Panc1 (cell line): ENCODE data around the gene R3HDML.

Source experiments
- POLR2AphosphoS5 ChIP-seq: IDR thresholded peaks from 2 replicates; pipeline ENCODE4 v1.6.1; 2012; ENCODE audit warnings: mild to moderate bottlenecking, low read depth, low read length, moderate library complexity
- SIN3A ChIP-seq: IDR thresholded peaks from 2 replicates; pipeline ENCODE4 v1.6.1; 2012; ENCODE audit warnings: low read depth, mild to moderate bottlenecking, low read length, moderate library complexity, borderline replicate concordance; ENCODE audit not compliant: insufficient read depth
- TCF7L2 ChIP-seq: IDR thresholded peaks from 2 replicates; pipeline ENCODE4 v1.6.1; 2011; ENCODE audit warnings: mild to moderate bottlenecking, low read depth, low read length, inconsistent platforms
- TF ChIP-seq, protein P1 (sequence below): fragments of 450-650 bp; IDR thresholded peaks from 2 replicates; pipeline ENCODE4 v1.5.1; 2017; ENCODE audit warnings: mild to moderate bottlenecking
- TF ChIP-seq, protein P2 (sequence below), 2 experiments: IDR thresholded peaks; 2 replicates each; pipeline ENCODE4 v1.6.1; 2011 to 2012; ENCODE audit warnings: low read depth in 2 of 2, control low read depth in 1 of 2, low read length in 1 of 2, mild to moderate bottlenecking in 1 of 2, moderate library complexity in 1 of 2; ENCODE audit not compliant: insufficient read depth in 1 of 2

DNA sequence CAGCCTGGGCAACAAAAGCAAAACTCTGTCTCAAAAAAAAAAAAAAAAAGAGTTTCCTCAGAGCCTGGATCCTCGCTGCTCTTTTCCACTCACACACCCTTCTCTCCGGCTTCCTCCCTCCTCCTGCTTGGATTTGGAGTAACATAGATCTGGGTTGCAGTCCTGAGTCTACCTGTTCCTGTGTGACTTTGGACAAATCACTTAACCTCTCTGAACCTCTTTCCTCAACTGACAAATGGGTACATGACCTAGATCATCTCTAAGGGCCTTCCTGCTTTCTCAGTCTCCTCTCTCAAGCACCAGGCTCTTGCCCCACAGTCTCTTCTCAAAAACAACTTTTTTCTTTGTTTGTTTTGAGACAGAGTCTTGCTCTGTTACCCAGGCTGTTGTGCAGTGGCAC, 5.6 kb upstream of the R3HDML start:
- TF ChIP-seq, protein P1, sequence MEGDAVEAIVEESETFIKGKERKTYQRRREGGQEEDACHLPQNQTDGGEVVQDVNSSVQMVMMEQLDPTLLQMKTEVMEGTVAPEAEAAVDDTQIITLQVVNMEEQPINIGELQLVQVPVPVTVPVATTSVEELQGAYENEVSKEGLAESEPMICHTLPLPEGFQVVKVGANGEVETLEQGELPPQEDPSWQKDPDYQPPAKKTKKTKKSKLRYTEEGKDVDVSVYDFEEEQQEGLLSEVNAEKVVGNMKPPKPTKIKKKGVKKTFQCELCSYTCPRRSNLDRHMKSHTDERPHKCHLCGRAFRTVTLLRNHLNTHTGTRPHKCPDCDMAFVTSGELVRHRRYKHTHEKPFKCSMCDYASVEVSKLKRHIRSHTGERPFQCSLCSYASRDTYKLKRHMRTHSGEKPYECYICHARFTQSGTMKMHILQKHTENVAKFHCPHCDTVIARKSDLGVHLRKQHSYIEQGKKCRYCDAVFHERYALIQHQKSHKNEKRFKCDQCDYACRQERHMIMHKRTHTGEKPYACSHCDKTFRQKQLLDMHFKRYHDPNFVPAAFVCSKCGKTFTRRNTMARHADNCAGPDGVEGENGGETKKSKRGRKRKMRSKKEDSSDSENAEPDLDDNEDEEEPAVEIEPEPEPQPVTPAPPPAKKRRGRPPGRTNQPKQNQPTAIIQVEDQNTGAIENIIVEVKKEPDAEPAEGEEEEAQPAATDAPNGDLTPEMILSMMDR = no peak
- TF ChIP-seq POLR2AphosphoS5 (no peak), TCF7L2 (no peak), SIN3A (no peak)
- TF ChIP-seq, protein P2, sequence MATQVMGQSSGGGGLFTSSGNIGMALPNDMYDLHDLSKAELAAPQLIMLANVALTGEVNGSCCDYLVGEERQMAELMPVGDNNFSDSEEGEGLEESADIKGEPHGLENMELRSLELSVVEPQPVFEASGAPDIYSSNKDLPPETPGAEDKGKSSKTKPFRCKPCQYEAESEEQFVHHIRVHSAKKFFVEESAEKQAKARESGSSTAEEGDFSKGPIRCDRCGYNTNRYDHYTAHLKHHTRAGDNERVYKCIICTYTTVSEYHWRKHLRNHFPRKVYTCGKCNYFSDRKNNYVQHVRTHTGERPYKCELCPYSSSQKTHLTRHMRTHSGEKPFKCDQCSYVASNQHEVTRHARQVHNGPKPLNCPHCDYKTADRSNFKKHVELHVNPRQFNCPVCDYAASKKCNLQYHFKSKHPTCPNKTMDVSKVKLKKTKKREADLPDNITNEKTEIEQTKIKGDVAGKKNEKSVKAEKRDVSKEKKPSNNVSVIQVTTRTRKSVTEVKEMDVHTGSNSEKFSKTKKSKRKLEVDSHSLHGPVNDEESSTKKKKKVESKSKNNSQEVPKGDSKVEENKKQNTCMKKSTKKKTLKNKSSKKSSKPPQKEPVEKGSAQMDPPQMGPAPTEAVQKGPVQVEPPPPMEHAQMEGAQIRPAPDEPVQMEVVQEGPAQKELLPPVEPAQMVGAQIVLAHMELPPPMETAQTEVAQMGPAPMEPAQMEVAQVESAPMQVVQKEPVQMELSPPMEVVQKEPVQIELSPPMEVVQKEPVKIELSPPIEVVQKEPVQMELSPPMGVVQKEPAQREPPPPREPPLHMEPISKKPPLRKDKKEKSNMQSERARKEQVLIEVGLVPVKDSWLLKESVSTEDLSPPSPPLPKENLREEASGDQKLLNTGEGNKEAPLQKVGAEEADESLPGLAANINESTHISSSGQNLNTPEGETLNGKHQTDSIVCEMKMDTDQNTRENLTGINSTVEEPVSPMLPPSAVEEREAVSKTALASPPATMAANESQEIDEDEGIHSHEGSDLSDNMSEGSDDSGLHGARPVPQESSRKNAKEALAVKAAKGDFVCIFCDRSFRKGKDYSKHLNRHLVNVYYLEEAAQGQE (IDR thresholded peaks at IDR 0.05; ENCODE audit: insufficient read depth in 1 of 2, low read depth in 2 of 2, low read length in 1 of 2) = no peak
